GM13976 (cell line): ENCODE results near the gene CD7.

Experiments
- DNase-seq: peaks from one replicate; pipeline ENCODE4 v3.0.0; 2012; ENCODE audit warnings: low spot score
- CTCF ChIP-seq: IDR thresholded peaks from 2 replicates; pipeline ENCODE4 v1.5.1; 2012; ENCODE audit warnings: borderline replicate concordance, mild to moderate bottlenecking; ENCODE audit not compliant: insufficient read depth; ENCODE audit errors: extremely low read depth, missing control alignments, control extremely low read depth
- in situ Hi-C: fragments of 300-500 bp; cut with MboI; formaldehyde crosslinking; loops from one replicate; pipeline ENCODE4 v1.12.0; 2022; ENCODE audit warnings: low sequenced_read_pairs, mixed read lengths, inconsistent platforms; ENCODE audit not compliant: unreplicated experiment

The CD7 gene

GRCh38 chr17:82338858-82339633, 21.6 kb upstream of the CD7 start:
- in situ Hi-C loops: no loop called here
- no peak for DNase-seq
- TF ChIP-seq CTCF: no peak

- no peak for DNase-seq
These were observed 17.4 kb upstream of the CD7 start for GRCh38 chr17:82334622-82335394.

GRCh38 chr17:82334204-82334621, 16.8 kb upstream of the CD7 start:
- no peak for TF ChIP-seq CTCF
- in situ Hi-C loops: no loop called here
- no peak for DNase-seq

More at GRCh38 chr17:82334622-82335394, 17.4 kb upstream of the CD7 start:
- no peak for TF ChIP-seq CTCF
- in situ Hi-C loops: no loop called here

- in situ Hi-C loops: no loop called here
- DNase-seq: no peak
- no peak for TF ChIP-seq CTCF
These were observed 16.1 kb upstream of the CD7 start, which contains the start of gene SECTM1 for GRCh38 chr17:82333279-82334171. SECTM1 (minus strand) TSS chr17:82333766; CDS start chr17:82327240, 6,526 bp downstream.

- no peak for TF ChIP-seq CTCF
- DNase-seq: peak; percentile 57
- in situ Hi-C loops: no loop called here
These were observed 15.4 kb upstream of the CD7 start for GRCh38 chr17:82332669-82333278.

GRCh38 chr17:82331345-82331939, 14.0 kb upstream of the CD7 start:
- DNase-seq: no peak
- in situ Hi-C loops: no loop called here
- no peak for TF ChIP-seq CTCF
